GM19372 (cell line): ENCODE measurements around the gene CRACR2A.

Source experiments
- ATAC-seq: cut with Tn5 transposase; IDR thresholded peaks from one replicate; pipeline ENCODE4 v1.9.1; 2021; ENCODE audit warnings: mild to moderate bottlenecking, low read depth, moderate library complexity; ENCODE audit not compliant: unreplicated experiment

CRACR2A gene

DNA sequence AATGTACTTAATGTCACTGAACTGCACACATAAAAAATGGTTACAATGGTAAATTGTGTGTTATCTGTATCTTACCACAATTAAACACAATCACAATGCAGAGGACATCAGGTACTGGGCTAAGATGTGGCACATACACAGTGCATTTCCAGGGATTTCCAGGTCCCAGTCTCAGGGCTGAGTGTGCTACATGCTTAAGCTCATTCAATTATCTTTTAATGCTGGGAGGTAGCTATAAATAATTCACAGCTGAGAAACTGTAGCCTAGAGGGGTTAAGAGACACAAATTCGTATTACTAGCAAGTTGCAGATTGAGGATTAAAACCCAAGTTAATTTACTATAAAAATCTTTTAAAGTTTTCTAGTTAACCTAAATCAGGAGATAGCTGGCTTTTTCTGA, 67.1 kb downstream of the CRACR2A start:
- ATAC-seq: no peak

DNA sequence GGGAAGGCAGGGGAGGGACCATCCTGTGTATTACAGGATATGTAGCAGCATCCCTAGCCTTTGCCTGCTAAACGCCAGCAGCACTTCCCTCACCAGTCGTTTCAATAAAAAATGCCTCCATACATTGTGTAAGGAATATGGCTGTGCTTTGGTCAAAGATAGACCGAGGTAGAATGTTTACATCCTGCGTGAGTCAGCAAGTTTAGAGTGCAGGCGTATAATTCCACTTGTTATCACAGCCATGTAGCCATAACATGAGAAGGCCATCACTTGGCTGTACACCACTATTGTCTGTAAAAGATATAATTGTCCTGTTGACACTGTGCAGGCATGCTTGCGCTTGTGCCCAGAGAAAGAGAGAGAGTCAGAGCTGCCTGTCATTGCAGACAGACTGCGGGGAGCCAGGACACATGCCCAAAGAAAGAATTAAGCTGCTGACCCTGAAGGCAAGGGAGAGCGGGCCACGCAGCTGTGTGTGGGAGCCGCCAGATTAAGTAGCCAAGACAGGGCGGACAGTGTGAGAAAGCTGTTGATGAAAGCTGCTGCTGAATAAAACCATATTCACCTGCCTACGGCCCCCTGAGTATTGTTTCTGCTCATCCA, 68.4 kb downstream of the CRACR2A start:
- no peak for ATAC-seq

DNA sequence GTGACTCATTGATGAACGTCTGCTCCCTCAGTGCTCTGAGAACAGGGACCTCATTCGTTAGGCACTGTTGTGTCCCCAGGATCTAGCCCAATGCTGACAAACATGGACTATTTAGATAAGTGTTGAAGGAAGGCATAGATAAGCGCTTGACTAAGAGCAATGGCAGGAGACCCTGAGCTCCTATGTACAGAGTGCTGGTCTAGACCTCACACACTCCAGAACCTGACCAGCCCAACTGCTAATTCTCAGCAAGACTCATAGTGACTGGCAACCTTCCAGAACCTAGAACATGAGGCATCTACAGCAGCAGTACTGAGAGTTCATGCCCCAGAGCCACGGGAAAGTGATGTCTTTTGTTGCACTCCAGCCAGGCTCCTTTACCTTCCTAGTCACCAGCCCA, 69.2 kb downstream of the CRACR2A start:
- no peak for ATAC-seq

DNA sequence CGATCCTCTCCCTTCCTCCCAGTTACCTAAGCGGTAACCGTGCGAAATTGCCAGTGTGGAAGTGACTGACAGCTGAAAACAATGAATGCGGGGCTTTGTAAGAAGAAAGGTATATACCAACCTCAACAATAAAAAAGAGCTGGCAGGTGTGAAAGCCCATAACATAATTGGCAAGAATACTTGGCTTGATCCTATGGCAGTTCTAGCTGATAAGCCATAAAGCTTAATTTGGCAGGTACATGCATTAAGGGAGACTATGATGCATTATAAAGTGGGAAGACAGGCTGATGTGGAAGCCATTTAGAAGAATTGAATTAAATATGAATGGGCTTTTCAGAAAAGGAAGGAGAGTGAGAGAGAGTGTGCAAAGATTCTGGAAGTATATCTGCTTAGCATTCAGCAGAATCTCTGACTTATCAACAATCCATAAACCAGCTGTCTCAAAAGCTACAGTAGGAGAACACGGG, 71.3 kb downstream of the CRACR2A start:
- ATAC-seq: no peak

DNA sequence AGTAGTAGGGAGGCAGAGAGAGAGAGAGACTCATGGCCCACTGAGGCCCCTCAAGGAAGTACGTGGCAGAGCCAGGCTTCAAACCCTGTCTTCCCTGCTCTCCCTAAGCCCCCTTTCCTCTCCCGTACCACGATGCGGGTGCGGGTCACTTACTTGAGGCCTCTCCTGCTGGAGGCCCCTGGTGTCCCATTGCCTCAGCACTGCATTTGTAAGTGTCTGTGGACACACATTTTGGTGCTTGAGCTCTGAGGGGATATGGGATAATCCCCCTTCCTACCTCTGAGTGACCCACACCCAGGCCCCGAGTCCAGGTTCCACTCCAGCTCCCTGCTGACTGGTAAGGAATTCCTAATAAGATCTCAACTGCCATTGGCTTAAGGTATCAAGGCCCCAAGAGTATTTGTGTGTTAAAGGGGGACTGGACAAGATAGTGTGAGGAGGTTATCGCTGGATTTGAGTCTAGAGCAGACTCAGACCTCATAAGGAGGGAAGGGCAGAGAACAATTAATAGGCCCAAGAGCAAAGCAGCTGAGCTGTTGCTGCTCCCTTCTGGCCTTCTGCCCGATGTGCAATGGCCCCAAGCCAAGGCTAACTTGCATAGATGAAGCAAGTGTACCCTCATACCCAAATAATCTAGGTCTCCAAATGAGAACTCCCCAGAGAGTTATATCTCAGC, 71.9 kb downstream of the CRACR2A start:
- no peak for ATAC-seq

DNA sequence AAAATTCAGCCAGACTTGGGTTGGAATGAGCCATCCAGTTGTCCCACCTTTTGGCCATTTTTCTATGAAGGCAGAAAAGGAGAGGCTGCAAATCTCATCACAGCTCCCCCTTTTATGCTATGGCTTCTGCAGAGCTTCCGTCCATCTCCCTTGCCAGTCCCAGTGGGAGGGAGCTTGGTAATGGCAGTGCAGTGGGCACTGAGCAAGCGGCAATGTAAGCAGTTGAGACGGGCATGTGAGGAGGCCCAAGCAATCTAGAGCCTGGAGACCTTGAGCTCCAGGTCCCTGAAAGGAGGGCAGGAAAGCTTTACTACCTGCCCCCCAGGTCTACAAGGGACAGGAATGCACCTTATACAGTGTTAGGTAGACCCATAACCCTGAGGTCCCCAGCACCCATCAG, 73.1 kb downstream of the CRACR2A start:
- ATAC-seq: no peak

DNA sequence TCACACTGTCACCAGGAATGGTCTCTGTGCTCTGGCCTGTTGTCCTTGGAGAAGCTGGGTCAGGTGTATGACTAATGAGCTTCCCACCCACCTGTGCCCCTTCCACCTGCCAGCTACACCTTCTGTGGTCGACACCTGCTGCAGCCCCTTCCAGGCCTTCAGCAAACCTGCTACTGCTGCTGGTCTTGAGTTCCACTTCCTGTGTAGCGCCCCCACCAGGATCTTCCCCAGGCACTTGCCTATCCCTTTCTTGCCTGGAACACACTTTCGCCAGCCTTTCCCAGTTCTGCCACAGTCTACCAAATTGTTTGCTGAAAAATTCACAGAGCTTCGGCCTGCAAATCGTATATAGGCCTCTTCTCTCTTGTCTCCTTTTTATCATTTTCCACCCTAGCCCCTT, 75.3 kb downstream of the CRACR2A start:
- ATAC-seq: no peak

DNA sequence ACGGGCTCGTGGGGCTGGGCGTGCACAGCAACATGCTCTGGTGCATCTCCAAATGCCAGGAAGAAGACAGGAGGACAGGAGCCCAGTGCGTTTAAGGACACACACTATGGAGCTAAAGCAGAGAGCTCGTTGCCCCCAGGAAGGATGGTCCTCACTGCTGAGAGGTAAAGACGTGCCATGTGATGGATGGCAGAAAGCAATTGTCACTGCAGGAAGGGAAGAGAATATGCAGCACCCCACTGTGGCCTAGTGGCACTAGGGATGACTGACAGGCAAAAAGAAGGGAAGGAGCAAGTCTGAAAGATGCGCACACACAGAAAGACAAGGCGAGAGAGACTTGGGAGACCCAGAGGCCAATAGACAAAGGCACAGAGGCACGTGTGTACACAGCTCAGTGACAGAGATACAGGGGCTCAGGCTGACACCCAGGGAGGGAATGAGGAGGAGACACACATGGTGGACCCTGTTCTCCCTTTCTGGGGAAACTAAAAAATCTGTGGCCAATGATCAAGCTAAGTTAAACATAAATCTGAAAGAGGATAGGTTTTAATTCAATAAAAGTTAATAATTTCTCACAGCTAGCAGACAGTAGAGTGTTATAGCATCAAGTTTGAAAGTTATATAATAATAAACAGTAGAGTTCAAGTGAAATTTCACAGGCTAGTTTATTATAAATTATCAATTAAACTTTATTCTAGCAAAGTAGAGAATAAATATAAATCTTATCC, 78.8 kb downstream of the CRACR2A start:
- ATAC-seq: no peak

DNA sequence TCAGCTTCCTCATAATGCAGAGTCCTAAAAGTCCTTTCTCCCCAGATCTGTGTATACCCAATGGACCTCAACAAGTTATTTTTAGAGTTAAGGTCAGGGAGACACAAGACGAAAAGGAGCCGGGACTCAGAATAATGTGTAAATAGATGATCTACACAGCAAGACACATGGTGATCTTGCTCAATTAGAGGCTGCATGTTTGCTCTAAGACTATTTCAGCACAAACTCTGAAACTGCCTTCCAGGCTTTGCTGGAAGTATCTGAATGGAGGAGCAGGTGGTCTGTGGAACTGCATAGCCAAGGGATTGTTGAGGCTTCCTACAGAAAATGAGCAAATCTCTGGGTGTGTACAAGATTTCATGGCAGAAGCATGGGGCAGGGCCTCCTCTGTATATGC, 80.8 kb downstream of the CRACR2A start:
- no peak for ATAC-seq

DNA sequence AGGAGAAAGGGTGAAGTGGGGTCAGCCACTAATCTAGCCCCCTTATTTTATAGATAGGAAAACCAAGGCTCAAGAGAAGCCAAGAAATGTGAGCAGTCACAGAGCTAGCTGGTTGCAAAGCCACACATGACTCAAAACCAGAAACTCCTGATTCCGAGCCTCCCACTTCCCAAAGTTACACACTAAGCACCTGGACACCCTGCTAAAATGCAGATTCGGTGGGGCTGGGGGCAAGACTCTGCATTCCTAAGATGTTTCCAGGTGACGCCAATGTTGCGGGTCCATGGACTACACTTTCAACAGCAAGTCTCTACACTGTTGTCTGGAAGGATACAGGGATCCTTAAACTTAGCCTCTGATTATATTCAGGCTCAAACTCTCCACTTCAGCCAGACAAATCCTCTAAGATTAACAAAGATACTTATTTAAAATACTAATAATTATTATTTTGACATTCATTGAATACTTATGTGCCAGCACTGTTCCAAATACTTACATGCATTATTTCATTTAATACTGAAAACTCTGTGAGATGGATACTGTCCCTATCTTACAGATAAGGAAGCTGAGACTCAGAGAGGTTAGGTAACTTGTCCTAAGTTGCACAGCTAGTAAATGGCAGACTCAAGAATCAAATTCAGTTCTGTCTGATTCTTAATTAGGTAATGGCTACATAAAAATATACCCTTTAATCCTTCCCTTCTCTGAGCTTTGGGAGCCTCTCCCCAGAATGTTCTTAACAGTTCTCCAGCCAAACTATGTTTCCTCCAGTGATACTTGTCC, 81.4 kb downstream of the CRACR2A start:
- no peak for ATAC-seq

DNA sequence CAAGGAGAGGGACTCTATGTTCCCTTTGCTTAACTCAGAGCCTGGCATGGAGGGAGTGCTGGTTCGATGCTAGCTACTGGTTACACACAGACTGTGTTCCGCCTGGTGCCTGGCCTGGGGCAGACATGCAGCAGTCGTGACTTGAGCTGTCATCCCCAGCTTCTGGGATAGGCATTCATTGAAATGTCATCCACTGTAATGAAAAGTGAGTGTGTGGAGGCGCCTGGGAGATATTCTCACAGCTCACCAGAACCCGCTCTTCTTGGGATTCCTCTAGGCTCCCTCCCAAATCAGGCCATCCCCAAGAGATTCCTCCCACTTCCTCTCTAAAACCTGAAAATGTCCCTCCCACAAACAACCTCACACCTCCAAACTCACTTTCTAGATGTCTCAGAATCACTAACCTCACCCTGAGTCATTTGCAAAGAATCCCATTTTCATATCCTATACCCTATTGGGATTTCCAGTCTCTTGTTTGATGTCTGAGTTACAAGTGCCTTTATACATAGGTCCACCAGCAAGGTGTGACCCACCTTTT, 82.8 kb downstream of the CRACR2A start:
- no peak for ATAC-seq

DNA sequence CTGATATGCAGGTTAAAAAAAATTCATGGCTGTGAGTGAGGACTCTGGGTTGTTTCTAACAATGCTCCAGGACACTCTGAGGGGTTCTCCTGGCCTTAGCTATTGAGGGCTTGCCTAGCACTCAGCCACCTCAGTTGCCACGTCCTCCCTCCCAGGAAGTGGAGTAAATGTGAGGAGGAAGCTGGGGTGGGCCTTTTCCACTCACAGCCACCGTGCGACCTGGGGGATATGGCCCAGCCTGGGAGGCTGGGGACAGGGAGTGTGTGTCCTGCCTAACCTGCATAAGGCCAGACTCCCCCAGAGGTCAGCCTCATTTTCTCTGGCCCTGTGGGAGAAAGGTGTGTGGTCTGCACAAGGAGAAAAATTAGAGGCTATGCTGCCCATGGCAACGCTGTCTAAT, 83.3 kb downstream of the CRACR2A start:
- ATAC-seq: no peak

DNA sequence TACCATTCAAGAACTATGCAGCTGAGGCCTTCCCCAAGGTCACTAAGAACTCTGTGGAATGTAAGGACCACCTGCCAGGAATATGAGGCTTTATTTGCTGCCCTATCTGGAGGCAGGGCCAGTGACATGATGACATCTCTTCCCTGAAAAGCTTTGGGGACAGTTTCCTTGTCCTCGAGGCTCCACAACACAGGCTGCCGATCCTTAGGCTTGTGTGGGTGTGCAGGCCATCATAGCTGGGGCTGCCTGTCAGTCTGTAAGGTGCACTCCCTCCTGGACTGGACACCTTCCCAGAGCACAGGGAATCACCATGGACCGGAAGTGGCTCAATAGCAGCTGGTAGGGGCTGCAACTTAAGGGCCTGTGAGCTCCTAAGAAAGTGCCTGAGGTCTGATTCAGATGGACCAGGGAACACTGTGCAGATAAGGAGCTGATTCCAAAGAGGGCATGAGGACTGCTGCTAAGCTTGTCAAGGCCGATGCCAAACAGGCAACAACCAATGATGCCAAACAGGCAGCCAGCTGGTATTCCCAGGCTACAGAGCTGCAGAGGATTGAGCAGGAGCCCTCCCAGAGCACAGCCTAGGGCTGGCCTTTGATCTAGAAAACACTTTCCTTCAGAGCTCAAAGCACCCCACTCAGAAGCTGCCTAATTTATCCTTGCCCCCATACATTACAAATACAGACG, 84.3 kb downstream of the CRACR2A start:
- ATAC-seq: no peak

DNA sequence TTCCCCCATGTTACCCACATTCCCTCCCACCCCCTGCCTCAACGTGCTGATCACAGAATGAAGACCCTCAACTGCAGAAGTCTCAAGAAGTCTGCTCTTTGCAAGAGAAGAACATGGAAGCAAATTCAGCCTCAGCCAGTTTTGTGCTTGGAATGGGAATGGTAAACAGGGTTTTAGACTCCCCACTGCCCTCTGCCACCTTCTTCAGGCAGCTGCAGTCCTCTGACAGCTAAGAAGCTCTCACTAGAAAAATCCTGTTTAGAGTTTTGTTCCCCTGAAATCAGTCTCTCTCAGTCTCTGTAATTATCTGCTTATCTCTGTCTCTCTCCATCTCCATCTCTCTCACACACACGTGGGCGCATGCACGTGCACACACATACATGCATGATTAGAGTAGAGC, 85.4 kb downstream of the CRACR2A start:
- no peak for ATAC-seq

DNA sequence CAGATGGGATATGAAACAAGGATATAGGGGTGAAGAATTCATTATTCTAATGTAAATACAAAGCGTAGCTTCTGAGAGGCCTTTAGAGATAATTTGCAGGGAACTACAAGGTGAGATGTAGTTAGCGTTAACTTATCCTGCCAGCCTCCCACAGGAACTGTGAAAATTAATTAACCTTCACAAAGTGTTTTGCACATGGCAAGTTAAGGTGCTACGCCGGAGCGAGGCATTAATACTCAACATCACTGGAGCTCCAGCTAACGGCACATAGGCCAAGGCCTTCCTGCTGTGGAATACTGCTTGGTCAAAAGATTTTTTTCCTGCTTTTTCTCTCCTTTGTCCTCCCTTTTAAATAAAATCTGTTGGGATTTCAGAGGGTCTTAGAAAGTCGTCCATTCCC, 86.5 kb downstream of the CRACR2A start:
- no peak for ATAC-seq

DNA sequence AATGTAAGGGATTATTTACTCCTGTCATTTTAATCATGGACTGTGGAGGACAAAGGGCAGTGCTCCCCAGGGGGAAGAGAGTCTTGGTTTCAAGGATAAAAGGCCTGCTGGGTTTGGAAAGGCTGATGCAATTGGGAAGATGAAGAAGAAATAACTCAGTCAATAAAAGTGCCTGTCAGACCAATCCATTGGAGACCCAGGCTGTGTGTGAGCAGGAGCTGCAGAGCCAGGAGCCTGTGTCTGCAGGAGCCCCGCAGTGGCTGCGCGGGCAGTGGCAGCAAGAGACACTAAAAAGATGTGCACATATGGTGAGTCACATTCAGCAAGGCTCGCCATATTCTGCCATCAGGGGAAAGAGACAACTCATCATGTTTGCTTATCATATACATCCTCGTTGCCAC, 90.4 kb downstream of the CRACR2A start:
- ATAC-seq: no peak

DNA sequence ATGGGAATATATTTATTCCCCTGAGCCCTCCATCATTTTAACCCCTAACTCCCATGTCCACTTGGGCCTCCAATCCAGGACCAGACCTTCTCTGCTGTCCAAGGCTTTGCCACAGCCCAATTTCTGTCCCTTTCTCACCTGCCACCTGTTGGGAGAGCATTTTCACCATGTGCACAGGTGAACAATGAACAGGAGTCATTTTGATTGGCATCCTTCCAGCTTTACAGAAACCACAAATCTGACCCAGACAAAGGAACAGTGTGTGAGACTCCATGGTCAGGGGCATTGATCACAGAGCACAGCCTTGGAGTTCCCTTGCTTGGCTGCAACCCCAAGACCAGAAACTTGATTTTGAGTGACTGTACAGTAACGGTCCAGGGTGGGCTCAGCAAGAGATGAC, 91.9 kb downstream of the CRACR2A start:
- no peak for ATAC-seq

DNA sequence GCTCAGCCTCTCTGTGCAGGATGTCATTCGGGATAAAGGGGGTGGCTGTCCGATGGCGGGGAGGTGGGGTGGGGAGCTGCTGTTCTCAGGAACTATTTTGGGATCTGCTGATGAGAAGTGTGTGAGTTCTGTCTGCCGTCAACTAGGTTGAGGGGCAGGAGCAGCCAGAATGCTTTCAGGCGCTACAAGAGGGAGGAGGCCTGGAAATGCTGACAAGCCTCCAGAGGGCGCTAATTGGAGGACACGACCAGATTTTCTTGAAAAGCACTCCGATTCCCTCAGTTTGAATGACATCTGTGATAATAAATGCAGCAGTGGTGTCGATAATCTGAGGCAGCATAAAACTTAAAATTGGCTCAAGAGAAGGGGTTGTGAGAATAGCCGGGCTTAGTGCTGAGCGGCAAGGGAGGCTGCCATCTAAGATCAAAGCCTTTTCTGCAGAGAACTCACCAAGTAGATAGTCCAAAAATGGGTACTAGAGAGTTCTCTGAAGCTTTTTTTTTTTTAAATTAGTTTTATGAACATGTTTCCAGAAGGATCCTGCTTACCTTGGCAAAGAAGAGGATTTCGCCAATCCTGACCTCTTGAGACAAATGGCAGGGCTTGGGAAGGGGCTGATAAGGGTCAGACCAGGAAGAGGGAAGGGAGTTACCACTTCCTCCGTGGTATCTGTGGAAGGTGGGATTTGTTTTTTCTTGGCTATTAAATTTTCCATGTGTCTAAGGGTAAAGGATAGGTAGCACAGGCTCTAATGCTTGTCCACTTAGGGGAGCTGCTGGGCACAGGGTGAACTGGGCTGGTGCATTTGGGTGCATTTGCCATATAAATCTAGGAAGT, 94.4 kb downstream of the CRACR2A start:
- ATAC-seq: no peak

DNA sequence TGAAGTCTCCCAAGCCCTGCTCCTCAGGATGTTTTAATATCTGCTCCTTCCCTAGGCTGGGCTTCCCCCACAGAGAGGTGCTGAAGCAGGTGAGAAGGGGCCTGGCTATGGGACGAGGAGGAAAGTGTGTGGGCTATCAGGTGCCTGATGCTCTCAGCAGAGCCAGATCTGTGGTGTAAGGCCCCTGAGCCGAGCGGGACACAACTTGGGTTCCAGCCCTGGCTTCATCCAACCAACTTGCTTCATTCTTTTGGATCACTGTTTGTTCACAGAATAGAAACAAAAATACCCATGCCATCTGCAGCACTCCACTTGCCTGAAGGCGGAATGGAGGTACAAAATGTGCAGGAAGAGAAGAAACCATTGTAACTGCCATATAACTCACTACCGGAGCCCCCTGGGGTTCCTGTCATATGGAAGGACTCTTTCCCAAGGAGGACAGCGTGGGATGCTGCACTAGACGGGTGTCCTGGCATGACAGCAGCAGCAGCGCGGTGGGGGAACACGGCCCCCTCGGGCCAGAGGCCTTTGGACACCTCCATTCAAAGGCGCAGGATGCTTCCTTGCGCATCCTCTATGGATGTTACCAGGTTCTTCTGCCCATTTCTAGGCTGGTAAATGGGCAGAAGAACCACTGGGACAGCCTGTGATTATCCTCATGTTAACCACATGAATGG, 95.8 kb downstream of the CRACR2A start:
- ATAC-seq: no peak
